IPS-NIHi7 (cell line): ENCODE results near the gene BEST4.
"Not testable (repeated sequence)": the region's sequence is repeated elsewhere in the genome, so short reads cannot be mapped to it uniquely, and the experiment has no call there.

Experiments
- DNase-seq: peaks from one replicate; pipeline ENCODE4 v3.0.0; 2012; ENCODE audit warnings: mixed read lengths; ENCODE audit errors: extremely low spot score

The BEST4 gene

DNA sequence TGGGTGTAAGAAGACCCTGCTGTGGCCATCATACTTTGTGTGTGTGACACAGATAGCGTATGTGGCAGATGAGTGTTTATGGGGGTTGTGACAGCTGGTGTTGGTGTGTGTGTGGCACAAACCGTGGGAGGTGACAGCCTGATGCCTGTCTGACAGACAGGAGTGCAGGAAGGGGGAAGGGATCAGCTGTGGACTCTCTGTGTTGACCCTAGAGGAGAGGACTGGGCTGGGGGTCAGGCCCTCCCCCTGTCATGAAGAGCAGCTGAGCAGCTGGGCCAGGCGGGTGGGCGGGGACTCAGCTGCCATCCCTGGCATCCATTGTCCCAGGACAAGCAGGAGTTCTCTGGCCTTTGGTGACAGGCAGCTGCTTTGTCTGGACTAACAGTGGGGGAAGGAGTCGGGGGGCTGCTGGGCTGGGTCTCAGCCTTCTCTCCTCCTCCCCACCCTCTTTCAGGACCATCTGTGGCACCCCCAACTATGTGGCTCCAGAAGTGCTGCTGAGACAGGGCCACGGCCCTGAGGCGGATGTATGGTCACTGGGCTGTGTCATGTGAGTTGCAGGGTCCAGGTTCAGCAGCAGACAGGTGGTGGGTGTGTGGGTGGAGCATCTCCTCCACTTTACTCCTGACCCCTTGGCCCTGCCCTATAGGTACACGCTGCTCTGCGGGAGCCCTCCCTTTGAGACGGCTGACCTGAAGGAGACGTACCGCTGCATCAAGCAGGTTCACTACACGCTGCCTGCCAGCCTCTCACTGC lies 14.5 kb upstream of the BEST4 start:
- no peak for DNase-seq

DNA sequence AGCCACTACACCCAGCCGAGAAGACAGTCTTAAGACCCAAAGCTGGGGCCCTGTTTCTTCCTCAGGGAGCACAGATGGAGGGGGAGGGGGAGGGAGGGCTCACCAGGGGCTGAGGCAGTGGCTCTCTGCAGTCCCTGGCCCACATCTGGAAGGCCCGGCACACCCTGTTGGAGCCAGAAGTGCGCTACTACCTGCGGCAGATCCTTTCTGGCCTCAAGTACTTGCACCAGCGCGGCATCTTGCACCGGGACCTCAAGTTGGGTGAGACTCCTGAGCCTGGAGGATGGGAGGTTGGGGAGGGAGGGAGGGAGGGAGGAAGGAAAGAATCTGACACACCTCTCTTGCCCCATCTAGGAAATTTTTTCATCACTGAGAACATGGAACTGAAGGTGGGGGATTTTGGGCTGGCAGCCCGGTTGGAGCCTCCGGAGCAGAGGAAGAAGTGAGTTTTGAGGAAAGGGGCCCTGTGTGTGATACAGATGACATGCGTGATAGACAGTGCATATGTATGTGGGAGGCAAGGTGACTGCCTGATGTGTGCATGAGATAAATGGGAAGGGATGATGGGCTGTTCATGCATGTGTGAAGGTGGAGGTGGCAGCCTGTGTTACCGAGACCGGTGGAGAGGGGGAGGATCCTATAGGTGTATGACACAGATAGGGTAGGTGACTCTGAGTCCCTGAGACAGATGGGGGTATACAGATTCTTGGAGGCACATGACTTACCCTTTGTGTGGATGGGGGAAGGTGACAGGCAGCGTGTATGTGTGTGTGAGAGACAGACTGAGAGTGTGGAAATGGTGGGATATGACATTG lies 13.7 kb upstream of the BEST4 start:
- DNase-seq = no peak

DNA sequence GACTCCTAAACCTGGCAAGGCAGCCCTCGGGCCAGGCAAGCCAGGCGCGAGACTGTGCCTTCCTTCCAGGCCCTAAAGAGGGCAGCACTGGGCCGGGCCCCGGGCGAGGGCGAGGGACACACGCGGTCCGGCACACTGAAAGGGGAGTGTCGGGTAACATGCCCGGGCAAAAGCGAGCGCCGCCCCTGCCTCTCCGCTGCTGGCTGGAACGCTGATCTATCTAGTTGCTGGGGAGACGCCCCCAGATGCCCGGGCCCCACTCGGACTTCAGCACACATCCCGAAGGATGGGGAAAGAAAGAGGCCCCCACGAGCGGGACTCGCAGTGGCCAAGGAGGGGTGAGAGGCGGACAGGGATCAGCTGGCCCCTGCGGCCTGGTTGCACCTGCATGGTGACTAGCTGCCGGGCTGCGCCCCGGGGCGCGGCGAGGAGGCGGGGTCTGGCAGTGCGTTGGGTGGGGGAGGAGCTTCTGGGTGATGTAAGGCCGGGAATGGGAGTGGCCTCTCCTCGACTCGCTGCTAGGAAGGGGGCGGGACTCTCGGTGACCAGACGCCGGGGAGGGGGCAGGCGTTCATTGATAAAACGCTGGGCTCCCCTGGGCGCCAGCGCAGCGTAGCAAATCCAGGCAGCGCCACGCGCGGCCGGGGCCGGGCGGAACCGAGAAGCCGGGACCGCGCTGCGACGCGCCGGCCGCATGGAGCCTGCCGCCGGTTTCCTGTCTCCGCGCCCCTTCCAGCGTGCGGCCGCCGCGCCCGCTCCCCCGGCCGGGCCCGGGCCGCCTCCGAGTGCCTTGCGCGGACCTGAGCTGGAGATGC lies 12.0 kb upstream of the BEST4 start, which contains the start of gene PLK3:
Gene PLK3, plus strand, starts transcription at position 608 of the 815 bp plus-strand sequence. Its CDS starts 87 bp downstream, at position 695.
- peak; percentile 88 for DNase-seq

DNA sequence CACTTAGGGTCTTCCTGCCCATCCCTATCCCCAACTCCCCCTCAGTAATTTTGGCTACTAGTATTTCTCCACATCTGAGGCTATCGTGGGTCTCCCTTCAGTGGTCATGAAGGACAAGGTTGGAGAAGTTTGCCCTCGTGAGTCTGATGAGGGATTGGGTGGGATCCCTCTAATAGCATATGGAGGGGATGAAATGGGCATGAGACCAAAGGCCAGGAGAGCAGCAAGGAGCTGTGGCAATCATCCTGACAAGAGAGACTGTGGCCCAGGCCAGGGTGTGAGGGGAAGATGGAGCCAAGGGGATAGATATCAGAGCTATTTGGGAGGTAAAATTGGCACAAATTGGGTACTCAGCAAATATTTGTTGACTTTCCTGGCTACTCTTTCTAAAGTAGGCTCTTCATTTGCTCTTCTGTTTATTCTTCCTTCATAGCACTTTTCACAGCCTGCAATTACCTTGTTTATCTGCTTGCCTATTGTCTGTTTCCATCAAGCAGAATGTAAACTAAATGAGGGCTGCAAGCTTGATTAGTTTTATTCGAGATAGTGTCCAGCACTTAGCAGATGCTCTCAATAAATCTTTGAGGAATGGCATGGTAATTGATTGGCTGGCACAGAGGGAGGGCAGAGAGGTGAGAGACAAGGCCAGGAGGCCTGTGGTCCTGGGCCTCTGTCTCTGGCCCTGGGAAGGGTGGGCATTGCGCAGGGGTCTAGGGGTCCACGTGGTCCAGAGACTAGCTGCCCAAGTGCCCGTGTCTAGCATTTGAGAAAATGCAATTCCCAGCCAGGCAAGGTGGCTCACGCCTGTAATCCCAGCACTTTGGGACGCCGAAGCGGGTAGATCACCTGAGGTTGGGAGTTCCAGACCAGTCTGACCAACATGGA lies 10.8 kb upstream of the BEST4 start:
- no peak for DNase-seq

DNA sequence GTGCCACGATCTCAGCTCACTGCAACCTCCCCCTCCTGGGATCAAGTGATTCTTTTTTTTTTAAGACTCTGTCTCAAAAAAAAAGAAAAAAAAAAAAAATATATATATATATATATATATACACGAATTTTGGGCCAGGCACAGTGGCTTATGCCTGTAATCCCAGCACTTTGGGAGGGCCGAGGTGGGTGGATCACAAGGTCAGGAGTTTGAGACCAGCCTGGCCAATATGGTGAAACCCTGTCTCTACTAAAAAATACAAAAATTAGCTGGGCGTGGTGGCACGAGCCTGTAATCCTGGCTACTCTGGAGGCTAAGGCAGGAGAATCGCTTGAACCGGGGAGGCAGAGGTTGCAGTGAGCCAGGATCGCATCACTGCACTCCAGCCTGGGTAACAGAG lies 9.9 kb upstream of the BEST4 start:
- not testable (repeated sequence) for DNase-seq

DNA sequence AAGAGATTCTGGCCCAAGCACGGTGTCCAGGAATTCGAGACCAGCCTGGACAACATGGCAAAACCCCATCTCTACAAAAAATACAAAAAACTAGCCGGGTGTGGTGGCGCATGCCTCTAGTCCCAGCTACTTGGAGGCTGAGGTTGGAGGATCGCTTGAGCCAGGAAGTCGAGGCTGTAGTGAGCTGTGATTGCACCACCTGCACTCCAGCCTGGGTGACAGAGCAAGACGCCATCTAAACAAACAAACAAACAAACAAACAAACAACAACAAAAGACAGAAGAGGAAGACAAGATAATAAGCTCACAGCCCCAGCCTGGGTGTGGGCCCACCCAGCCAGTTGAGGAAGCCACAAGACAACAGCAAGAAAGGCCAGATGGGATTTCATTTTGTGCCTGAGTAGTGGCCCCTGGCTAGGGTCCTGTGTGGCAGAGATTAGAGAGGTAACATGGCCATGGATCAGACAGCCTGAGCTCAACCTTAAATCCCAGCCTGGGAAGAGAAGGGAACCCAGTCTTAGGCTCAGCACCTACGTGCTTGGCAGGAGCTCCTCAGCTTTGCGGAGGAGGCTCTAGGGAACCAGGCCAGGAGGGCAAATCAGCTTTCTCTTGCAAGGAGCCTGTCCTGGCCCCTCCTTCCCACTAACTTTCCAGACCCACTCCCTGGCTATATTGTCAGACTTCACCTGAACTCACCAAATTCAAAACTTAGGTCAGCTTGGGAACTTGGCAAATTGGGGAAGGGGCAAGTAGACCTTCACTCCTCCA lies 4.9 kb upstream of the BEST4 start:
- DNase-seq = no peak

DNA sequence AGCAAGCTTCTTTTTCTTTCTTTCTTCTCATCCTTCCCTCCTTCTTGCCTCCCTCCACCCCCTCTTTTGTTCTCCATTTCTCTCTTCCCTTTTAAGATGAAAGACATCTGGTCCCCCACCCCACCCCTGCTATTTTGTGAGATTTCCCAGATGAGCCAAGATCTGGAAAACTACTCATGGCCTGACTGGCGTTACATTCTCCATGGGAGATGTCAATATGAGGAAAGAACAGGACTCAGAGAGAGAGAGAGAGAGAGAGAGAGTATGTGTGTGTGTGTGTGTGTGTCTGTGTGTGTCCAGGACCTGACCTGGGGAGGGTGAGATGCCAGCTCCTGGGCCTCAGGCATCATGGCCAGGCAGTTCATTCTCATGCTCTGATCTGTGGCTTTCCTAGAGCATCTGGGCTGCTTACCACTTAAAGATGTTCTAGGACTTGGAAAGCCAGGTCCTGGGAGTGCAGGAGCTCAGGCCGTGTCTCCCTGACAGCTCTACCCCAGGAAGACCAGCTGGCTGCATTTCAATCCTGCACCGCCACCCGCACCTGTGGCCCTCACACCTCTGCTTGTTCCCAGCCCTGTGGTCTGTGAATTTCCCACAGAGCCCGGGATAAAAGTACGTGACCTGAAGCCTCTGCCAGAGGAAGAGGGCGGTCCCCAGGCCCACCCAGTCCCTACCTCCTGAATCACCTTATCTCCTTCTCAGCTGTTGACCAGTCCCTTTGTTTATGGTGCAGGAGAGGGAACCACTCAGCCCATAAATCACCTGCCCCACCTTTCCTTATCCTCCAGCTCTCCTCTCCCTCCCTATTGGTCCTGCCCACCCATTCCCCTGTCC lies 3.2 kb upstream of the BEST4 start:
- DNase-seq = no peak

DNA sequence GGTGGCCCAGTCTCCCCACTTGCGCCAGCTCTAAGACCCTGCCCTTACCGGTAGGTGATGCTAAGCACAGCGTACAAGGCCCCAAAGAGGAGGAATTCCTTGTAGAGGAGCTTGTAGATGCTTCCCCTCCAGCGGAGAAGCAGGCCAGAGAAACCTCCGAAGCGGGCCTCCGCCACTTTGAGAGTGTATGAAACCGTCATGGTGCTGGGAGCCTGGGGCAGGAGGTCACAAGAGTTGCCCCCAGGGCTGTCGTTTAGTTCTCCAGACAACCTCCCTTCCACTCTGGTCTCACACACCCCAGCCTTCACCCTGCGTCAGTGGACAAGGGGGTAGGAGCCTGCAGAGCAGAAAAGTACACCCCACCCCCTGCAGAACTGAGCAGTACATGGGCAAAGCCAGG lies 464 bp downstream of the BEST4 start:
- no peak for DNase-seq

DNA sequence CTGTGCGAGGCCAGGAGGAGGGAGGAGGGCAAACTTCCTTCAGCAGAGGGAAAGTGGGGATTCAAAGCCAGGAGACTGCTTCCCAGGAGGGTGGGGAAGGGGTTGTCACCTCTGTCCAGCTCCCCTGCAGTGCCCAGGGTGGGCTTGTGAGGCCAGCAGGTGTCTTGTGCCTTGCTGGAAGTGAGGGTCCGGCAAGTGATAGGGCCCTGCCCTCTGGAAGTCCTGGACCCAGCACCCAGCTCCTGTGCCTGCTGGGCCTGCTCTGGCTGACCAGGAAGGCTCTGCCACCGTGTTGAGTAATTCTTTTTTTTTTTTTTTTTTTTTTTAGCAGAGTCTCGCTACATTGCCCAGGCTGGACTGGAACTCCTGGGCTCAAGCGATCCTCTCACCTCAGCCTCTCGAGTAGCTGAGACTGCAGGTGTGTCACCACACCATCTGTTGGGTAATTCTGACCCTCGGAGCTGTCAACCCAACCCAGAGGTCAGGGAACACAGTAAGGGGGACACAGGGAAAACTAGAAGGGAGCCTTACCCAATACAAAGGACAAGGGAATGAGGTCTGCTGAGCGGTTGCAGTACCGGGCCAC lies 1.0 kb downstream of the BEST4 start:
- no peak for DNase-seq

DNA sequence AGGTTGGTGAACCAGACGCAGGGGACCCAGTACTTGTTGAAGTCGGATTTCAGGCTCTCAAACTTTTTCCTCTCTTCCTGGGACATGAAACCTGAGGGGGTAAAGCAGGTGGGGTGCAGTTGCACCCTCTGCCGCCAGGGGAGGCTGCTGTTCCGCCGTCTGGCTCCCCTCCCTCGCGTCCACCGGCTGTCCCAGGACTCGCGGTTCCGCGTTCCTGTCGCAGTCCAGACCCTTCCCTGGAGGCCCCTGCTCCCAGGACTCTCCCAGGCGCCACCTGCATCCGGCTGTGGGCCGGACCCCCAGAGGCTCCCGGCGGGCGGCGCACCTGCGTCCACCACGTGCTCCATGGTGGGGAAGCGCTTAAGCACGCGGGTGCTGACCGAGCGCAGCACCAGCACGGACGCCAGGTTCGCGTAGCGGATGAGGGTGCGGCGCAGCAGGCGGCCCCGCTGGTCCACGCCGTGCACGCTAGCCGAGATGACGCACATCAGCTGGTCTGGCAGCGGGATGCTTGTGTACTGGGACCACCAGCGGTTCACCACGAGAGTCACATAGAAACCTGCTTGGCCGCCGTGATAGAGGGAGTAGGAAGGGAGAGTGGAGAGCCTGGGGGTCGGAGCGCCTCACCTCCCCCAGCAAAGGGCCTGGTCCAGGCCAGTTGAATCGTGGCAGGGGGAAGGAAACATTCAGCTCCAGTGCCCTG lies 1.7 kb downstream of the BEST4 start:
- DNase-seq = peak; percentile 79

DNA sequence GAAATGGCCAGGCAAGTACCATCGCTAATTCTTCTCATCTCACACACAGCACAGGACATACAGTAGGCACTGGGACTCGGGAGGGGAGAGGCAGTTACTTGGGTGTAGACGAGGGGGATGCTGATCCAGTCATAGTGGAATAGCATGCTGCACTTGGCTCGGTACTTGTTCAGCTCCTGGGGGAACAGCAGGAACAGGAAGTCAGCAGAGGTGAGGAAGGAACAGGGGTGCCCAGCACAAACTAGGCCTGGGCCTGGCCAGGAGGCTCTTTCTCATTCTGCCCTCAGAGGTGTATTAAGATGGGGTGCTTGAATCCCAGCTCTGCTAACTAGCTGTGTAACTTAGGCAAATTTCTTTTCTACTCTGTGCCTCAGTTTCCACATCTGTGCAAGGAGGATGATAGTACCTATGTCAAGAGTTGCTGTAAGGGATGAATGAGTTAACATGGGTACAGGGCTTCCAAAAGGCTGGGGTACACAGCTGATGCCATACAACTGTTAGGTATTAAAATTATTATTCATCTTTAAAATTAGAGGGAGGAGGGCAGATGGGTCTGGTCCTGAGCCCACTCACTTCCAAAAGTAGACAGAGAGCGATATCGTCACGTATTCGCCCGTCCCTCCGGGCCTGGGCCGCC lies 2.4 kb downstream of the BEST4 start:
- no peak for DNase-seq

DNA sequence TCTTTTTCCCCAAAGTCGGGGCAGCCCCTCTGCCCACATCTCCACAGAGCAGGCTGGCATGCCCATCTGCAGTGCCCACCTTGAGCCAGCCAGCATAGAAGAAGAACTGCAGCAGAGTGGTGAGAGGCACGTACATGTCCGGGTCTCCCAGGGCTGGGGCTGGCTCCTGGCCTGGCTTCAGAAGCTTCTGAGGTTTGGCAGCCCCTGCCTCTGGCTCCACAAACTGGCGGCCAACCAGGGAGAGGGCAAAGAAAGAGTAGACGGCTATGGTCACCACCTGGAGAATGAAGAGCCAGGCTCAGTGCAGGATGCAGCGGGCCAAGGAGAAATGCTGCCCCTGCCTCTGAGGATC lies 3.0 kb downstream of the BEST4 start:
- no peak for DNase-seq

DNA sequence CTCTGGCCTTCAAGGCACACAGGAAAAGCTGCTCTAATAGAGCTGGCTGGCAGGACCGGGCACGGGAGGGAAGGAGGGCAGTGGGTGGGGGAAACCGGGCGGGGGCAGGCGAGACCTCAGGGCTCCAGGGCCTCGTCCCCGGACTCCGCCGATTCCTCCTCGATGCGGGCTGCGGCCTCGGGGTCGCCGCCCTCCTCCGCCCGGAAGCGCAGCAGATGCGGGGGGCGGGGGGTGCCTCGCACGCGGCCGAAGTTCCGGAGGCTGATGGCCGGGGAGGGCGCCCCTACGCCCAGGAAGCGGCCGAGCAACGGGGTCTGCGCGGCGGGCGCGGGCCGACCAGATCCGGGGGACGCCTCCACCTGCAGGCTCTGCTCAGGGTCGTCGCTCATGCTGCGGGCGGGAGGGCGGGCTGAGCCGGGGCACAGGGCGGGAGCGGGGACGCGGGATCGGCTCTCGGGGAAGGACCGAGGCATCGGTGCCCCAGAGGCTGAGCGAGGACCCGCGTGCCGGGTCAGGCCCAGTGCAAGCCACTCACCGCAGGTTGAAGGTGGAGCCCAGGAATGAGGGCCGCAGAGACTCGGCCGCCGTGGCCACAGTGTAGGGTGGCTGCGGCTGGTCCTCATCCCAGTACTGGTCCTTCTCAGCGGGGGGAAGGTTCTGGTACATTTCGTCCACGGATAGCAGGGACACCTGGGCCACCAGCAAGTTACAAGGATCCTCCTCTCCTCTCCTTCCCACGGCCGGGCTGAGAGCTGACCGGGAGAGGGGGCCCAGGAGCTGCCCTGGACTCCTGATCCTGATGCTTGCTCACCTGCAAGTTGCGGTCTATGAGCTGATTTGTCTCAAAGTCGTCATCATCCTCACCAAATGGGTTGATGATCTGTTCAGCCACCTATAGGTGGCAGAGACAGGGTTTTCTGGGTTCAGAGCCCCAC lies 3.6 kb downstream of the BEST4 start:
- DNase-seq = peak; percentile 31

DNA sequence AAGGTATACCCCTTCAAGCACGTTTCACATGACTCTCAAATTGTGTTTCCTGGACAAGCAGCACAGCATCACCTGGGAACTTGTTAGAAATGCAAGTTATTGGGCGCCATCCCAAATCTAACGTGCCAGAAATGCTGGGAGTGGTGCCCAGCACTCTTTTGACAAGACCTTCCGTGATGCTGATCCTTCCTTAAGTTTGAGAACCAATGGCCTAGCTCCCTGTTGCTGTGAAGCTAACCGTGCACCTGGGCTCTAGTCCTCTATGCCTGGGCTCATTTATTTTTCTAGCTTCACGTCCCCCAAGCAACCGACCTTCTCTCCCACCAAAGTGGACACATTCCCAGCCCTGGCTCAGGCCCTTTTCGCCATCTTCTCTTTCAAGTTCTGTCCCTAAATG lies 4.3 kb downstream of the BEST4 start:
- DNase-seq = no peak

DNA sequence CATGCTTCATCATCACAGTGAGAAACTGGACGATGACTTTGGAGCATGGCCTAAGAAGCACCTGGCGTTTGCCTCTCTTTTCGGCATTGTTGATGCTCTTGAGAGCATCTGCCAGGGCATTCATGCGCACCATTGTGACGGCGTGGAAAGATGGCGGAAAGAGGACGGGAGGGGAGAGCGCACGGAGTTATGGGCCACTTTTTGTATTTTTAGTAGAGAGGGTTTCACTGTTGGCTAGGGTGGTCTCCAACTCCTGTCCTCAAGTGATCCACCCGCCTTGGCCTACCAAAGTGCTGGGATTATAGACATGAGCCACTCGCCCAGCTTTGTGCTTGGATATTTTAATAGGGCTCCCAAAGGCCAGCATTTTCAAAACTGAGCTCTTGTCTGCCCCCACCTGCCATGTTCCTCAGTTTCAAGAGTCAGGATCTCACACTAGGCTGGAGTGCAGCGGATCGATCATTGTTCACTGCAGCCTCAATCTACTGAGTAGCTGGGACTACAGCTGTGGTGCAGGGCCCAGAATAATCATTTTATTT lies 7.3 kb downstream of the BEST4 start:
- no peak for DNase-seq

DNA sequence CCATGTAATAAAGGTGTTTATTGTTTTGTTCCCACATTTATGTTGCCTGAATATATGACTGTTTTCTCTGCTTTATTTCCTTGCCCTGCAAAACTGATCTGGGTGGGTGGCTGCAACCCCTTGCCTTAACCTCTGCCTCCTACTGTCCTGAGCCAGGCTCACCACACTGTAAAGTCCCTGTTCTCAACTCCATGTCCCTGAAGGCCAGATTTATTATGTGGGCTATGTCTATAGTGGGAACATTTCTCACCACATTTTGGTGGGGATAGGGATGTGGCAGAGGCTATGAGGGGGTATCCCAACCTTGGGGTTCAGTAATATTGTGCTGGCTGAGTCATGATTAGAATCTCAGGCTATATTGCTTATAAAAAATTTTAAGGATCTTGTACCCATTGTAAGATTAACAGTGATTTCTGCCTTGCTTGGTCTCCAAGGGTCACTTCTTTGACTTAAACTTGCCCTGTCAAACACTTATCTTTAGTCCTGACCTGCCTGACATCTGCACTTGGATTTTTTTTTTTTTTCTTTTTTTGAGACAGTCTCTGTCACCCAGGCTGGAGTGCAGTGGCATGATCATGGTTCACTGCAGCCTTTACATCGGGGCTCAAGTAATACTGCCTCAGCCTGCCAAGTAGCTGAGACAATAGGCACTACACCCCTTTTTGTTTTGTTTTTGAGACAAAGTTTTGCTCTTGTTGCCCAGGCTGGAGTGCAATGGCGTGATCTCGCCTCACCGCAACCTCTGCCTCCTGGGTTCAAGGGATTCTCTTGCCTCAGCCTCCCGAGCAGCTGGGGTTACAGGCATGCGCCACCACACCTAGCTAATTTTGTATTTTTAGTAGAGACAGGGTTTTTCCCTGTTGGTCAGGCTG lies 9.0 kb downstream of the BEST4 start:
- no peak for DNase-seq
